ENCODE measurements around the gene SPEM2.

SPEM2 gene

DNA sequence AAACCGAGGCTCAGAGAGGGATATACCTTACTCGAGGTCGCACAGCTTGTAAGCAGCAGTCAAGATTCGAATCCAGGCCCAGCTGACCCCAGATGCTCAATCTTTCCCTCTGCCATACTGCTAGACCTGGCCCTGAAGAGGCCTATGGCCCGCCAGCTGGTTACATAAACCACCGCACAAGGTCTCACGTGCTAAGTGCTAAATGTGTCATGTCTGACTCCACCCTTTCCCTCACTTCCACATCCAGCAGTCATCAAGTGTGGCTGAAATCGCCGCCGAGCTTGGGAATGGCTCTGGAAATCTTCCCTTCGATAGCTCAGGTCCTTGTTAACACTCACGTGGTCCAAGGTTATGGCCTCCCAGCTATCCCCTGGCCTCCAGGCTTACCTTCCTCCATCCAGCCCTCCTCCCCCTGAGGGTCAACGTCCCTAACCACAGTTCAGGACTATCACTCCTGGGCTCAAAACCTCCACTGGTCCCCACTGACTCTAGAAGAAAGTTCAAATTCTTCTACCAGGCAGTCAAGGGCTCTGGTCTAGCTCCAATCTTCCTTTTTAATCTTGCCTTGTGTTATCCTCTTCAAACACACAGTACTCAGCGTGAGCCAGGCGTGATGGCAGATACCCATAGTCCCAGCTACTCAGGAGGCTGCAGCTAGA lies 50.5 kb downstream of the SPEM2 start:
- no peak for DNase-seq

DNA sequence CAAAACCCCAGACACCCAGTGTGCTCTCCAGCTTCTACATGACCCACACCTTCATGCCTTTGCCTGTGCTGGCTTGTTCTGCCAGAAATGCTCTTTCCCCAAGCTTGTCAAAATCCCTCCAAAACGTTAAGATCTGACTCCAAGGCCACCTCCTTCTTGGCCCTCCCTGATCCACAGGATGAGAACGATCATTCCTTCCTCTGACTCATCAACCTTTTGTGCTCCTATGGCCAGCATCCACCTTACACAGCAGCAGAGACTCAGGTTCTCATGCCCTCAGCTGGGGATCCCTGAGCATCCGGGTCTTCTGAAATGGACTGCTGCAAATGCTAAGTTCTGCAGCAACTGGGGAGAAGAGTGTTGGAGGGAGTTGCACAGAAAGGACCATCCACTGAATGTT lies 51.1 kb downstream of the SPEM2 start:
- no peak for DNase-seq

DNA sequence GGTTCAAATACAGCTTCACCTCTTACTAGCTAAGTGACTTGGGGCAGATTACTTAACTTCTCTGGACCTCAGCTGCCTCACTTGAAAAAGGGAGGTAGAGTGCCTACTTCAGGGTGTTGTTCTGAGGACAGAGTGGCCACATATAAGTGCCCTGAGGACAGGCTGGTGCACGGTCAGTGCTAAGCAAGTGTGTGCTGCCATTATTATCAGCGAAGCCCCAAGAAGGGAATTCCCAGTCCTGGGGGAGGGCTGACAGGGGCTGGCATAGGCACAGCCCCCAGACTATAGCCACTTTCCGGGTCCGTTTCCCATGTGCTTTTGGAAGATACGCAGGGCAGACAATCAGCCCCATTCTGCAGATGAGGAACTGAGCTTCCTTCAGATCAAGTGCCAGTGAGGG lies 51.5 kb downstream of the SPEM2 start:
- no peak for DNase-seq
